GM12878 (cell line): ENCODE results near the gene SLC25A44. TPM values are rescaled to one million over a fixed set of nuclear protein-coding genes. Genes with fewer than 3 reads are reported as not detected.

ENCODE experiments used
- ATAC-seq: fragments of 200-7000 bp; cut with Tn5 transposase; 3 replicates; pipeline ENCODE4 v1.9.1; 2020; ENCODE audit warnings: mild to moderate bottlenecking, moderate library complexity
- BruUV-seq: library from RNA; stranded (reverse); fragments of 400-500 nt; replicated peaks from 2 replicates; lab custom pipeline; 2021; lab: Mats Ljungman, UMichigan
- CTCF ChIA-PET: fragments of 300-600 bp; sonication (Branson Sonifier 250); formaldehyde crosslinking; extraction: SDS; loops from one replicate; lab custom pipeline; 2021; ENCODE audit warnings: inconsistent platforms; lab: Yijun Ruan, JAX
- POLR2A ChIA-PET: fragments of 350-600 bp; formaldehyde crosslinking; extraction: SDS; loops from one replicate; lab custom pipeline; 2021; ENCODE audit warnings: inconsistent platforms; lab: Charles Lee
- RAD21 ChIA-PET: fragments of 300-600 bp; sonication (Branson Sonifier 250); formaldehyde crosslinking; loops from one replicate; lab custom pipeline; 2023; ENCODE audit warnings: antibody characterized with exemption; ENCODE audit not compliant: unreplicated experiment; lab: Charles Lee
- SMC1A ChIA-PET: fragments of 300-600 bp; sonication (Branson Sonifier 250); formaldehyde crosslinking; loops from one replicate; lab custom pipeline; 2023; ENCODE audit not compliant: unreplicated experiment, uncharacterized antibody; lab: Charles Lee
- DNase-seq: peaks from one replicate; pipeline ENCODE4 v3.0.0-alpha.2; 2011; ENCODE audit warnings: low read depth, low spot score
- FAIRE-seq: peaks from 3 replicates; lab custom pipeline; 2011; peaks lifted over from hg19 to GRCh38; lab: Jason Lieb, UNC
- H2AFZ ChIP-seq: 2 replicates; pipeline ENCODE4 v1.6.0; 2011; ENCODE audit warnings: low read depth, low read length, control low read depth; ENCODE audit not compliant: control insufficient read depth
- H3K27ac ChIP-seq: 2 replicates; pipeline ENCODE4 v1.5.1; 2011; ENCODE audit warnings: control low read depth; ENCODE audit not compliant: control insufficient read depth, insufficient read depth
- H3K27me3 ChIP-seq, 2 experiments: replicated peaks in 1 of 2; 2 replicates each; pipeline versions ENCODE4 v1.6.0 to v1.6.1; 2011; ENCODE audit warnings: low read length in 1 of 2; ENCODE audit not compliant: control insufficient read depth in 2 of 2, insufficient read depth in 2 of 2
- H3K36me3 ChIP-seq, 2 experiments: 2 replicates each; pipeline ENCODE4 v1.5.1; 2011; ENCODE audit warnings: low read length in 1 of 2; ENCODE audit not compliant: control insufficient read depth in 2 of 2, insufficient read depth in 2 of 2
- H3K4me1 ChIP-seq: 2 replicates; pipeline ENCODE4 v1.6.1; 2011; ENCODE audit warnings: mild to moderate bottlenecking, low read length, moderate library complexity, mixed read lengths; ENCODE audit not compliant: control insufficient read depth, insufficient read depth
- H3K4me2 ChIP-seq: 2 replicates; pipeline ENCODE4 v1.6.0; 2011; ENCODE audit warnings: control low read depth; ENCODE audit not compliant: control insufficient read depth, insufficient read depth
- H3K4me3 ChIP-seq: fragments of 200-600 bp; sonication (generic); 2 replicates; pipeline ENCODE4 v1.5.1; 2016
- H3K79me2 ChIP-seq: 2 replicates; pipeline ENCODE4 v1.6.0; 2011; ENCODE audit warnings: low read length; ENCODE audit not compliant: control insufficient read depth, insufficient read depth
- H3K9ac ChIP-seq: 2 replicates; pipeline ENCODE4 v1.8.0; 2011; ENCODE audit warnings: low read length, control low read depth, mixed read lengths; ENCODE audit not compliant: control insufficient read depth, insufficient read depth
- H3K9me3 ChIP-seq: replicated peaks from 3 replicates; pipeline ENCODE4 v1.5.1; 2011; ENCODE audit warnings: mild to moderate bottlenecking, low read length; ENCODE audit not compliant: control insufficient read depth, insufficient read depth
- H4K20me1 ChIP-seq: 2 replicates; pipeline ENCODE4 v1.6.0; 2011; ENCODE audit not compliant: control insufficient read depth, insufficient read depth
- CREB1 ChIP-seq: IDR thresholded peaks from 2 replicates; pipeline ENCODE4 v1.6.1; 2012; ENCODE audit warnings: low read depth, mild to moderate bottlenecking, inconsistent platforms
- IRF4 ChIP-seq: IDR thresholded peaks from 2 replicates; pipeline ENCODE4 v1.6.1; 2011; ENCODE audit warnings: low read depth, low read length
- KLF5 ChIP-seq: fragments of 450-650 bp; IDR thresholded peaks from 2 replicates; pipeline ENCODE4 v1.6.1; 2014; ENCODE audit warnings: mild to moderate bottlenecking; ENCODE audit not compliant: partially characterized antibody
- MEF2A ChIP-seq: IDR thresholded peaks from 2 replicates; pipeline ENCODE4 v1.6.1; 2011; ENCODE audit warnings: low read depth, mild to moderate bottlenecking, low read length, moderate library complexity; ENCODE audit not compliant: insufficient read depth
- MEF2B ChIP-seq: fragments of 450-650 bp; IDR thresholded peaks from 2 replicates; pipeline ENCODE4 v1.6.1; 2018; ENCODE audit warnings: mild to moderate bottlenecking, moderate library complexity; ENCODE audit not compliant: partially characterized antibody, poor library complexity, severe bottlenecking
- MTA2 ChIP-seq: fragments of 450-650 bp; IDR thresholded peaks from 2 replicates; pipeline ENCODE4 v1.6.1; 2016; ENCODE audit warnings: low read depth, mild to moderate bottlenecking, moderate library complexity
- NR2C1 ChIP-seq: fragments of 450-650 bp; IDR thresholded peaks from 2 replicates; pipeline ENCODE4 v1.6.1; 2017; ENCODE audit warnings: antibody characterized with exemption, mild to moderate bottlenecking, moderate library complexity
- POLR2AphosphoS2 ChIP-seq: IDR thresholded peaks from 2 replicates; pipeline ENCODE4 v1.6.1; 2011; ENCODE audit warnings: low read depth, mild to moderate bottlenecking, low read length, improper control_type of control experiment, moderate library complexity
- RFX5 ChIP-seq: IDR thresholded peaks from 2 replicates; pipeline ENCODE4 v1.6.1; 2011; ENCODE audit warnings: low read depth, low read length, improper control_type of control experiment
- SMC3 ChIP-seq: IDR thresholded peaks from 2 replicates; pipeline ENCODE4 v1.6.1; 2011; ENCODE audit warnings: low read length, improper control_type of control experiment, borderline replicate concordance
- TCF12 ChIP-seq: IDR thresholded peaks from 2 replicates; pipeline ENCODE4 v1.6.1; 2011; ENCODE audit warnings: low read depth, mild to moderate bottlenecking, low read length
- TCF3 ChIP-seq: IDR thresholded peaks from 2 replicates; pipeline ENCODE4 v1.6.1; 2012; ENCODE audit warnings: low read depth, mild to moderate bottlenecking, low read length, borderline replicate concordance; ENCODE audit not compliant: insufficient read depth
- WRNIP1 ChIP-seq: IDR thresholded peaks from 2 replicates; pipeline ENCODE4 v1.6.1; 2011; ENCODE audit warnings: low read depth, low read length, improper control_type of control experiment, borderline replicate concordance
- ZBTB11 ChIP-seq: fragments of 450-650 bp; formaldehyde crosslinking; IDR thresholded peaks from 2 replicates; pipeline ENCODE4 v1.5.0; 2022; ENCODE audit warnings: mild to moderate bottlenecking, missing genetic modification characterization
- ZBTB4 ChIP-seq: fragments of 450-650 bp; formaldehyde crosslinking; IDR thresholded peaks from 2 replicates; pipeline ENCODE4 v1.4.0; 2022; ENCODE audit warnings: mild to moderate bottlenecking, moderate library complexity
- ZNF24 ChIP-seq: fragments of 450-650 bp; IDR thresholded peaks from 2 replicates; pipeline ENCODE4 v1.6.1; 2017; ENCODE audit warnings: antibody characterized with exemption, mild to moderate bottlenecking
- WGBS: methylation state at CpG from one replicate; pipeline ENCODE4 v1.1.6; 2016; ENCODE audit warnings: low lambda C conversion rate; ENCODE audit not compliant: insufficient replicate concordance, insufficient coverage; ENCODE audit errors: missing lambda C conversion rate; 5-methylcytosine and 5-hydroxymethylcytosine counted together
- in situ Hi-C: fragments of 300-500 bp; cut with MboI; formaldehyde crosslinking; loops from 9 replicates; pipeline ENCODE4 v1.14.3; 2018; ENCODE audit warnings: mixed read lengths
- intact Hi-C: fragments of 100-400 bp; cut with micrococcal nuclease; formaldehyde crosslinking; loops from one replicate; pipeline ENCODE4 v1.14.2; 2022; ENCODE audit not compliant: unreplicated experiment
- polyA plus RNA-seq, 11 experiments: library from polyadenylated mRNA; depleted of rRNA in 4 of 11; unstranded in 6 of 11; stranded (reverse) in 5 of 11; fragments of >200 nt; fragmentation: Nextera tagmentation in 4 of 11; fragmentation: Illumina TruSeq in 1 of 11; extraction: Ambion mirVana in 4 of 11; extraction: Trizol in 1 of 11; gene quantifications; 1 replicate in 1 of 11; 2 replicates in 10 of 11; pipeline versions ENCODE4 v1.2.1 to v1.2.3, GENCODE V29; 2011 to 2016; ENCODE audit warnings: inconsistent platforms in 2 of 11, missing spikeins in 2 of 11, low read depth in 1 of 11
- total RNA-seq, 4 experiments: library from RNA; depleted of rRNA in 3 of 4; stranded (reverse); fragments of >200 nt in 3 of 4; fragmentation: Illumina TruSeq in 1 of 4; extraction: Trizol in 1 of 4; gene quantifications; 2 replicates each; pipeline versions ENCODE4 v1.2.1 to v1.2.3, GENCODE V29; 2013 to 2021

Gene SLC25A44
- total and polyA plus RNA-seq, 10 of the 15 experiments (the other 5 are each of a cell fraction or from before 2014, with no cell fraction given), result 7.1 to 43.3 (median 30.4) TPM

- peaks cover 2 to 6% of the 10 kb centered on the region in 2 experiments; a peak in 3 of 4 replicates for H3K36me3 ChIP-seq
- intact Hi-C loops, result no loop called here
- ChIA-PET POLR2A (interaction anchor here (0.7 to 2.1 kb wide), 2 partner anchors 7 to 72 kb away, joined by 4 to 6 read pairs; partner anchors contain the start of gene PMF1), SMC1A (interaction anchor here (14.3 kb wide), 1 partner anchor 69 kb away, joined by 411 read pairs; the partner anchor contains the start of gene SEMA4A), RAD21 (interaction anchor here (1.4 kb wide), 1 partner anchor 74 kb away, joined by 4 read pairs; no protein-coding TSS in a partner anchor)
- no peak overlapping the region for H3K4me3 ChIP-seq
- H3K9me3 ChIP-seq, result no peaks in the 10 kb centered on the region
- H3K27ac ChIP-seq, result no peak overlapping the region
- H3K79me2 ChIP-seq, result peaks cover 14% of the 10 kb centered on the region
- H3K4me2 ChIP-seq, result no peak overlapping the region
- H4K20me1 ChIP-seq, result no peaks in the 10 kb centered on the region
- H3K9ac ChIP-seq, result no peak overlapping the region
- BruUV-seq, result no TSS peak
- H3K4me1 ChIP-seq, result peaks cover 19% of the 10 kb centered on the region
- TF ChIP-seq MEF2B (no peak), MTA2 (no peak), WRNIP1 (no peak), MEF2A (no peak), TCF3 (no peak), TCF12 (no peak), RFX5 (no peak), CREB1 (no peak), ZNF24 (no peak), IRF4 (no peak), KLF5 (no peak), POLR2AphosphoS2 (no peak), SMC3 (no peak), NR2C1 (no peak), ZBTB11 (CRISPR knock-in tag) (no peak), ZBTB4 (CRISPR knock-in tag) (no peak)
- TF ChIP-seq, all 136 proteins: peak for 0
- FAIRE-seq (no peak), ATAC-seq (no peak), DNase-seq (no peak)
- no peaks in the 10 kb centered on the region for H3K27me3 ChIP-seq
- WGBS, result 87% methylated on average over 9 of the region's 9 CpGs
- CTCF ChIA-PET, result interaction anchor here (0.6 to 14.2 kb wide), 2 partner anchors 72 to 127 kb away, joined by 3 to 502 read pairs; partner anchors contain the start of gene SEMA4A
- no peak overlapping the region for H2AFZ ChIP-seq
- in situ Hi-C loops, result loop anchor here (5.0 kb wide), 2 partner anchors 73 to 128 kb away; no protein-coding TSS in a partner anchor
Measured at GRCh38 chr1:156220226-156220625, 26.3 kb downstream of the SLC25A44 start.
